Measurements from ENCODE around the gene GRM1. TPM values are rescaled to one million over a fixed set of nuclear protein-coding genes. Genes with fewer than 3 reads are reported as not detected.
"Not testable (repeated sequence)": the region's sequence is repeated elsewhere in the genome, so short reads cannot be mapped to it uniquely, and the experiment has no call there.

Gene GRM1
- total RNA-seq, 4 donors from 2014 or later: not detected

- intact Hi-C loops (cut with DNase I): no loop called here
- H3K4me1 ChIP-seq: no peaks in the 10 kb centered on the region
- H3K27me3 ChIP-seq: no peaks in the 10 kb centered on the region
- TF ChIP-seq CTCF (IDR thresholded peaks at IDR 0.05): no peak
- TF ChIP-seq POLR2A (IDR thresholded peaks at IDR 0.05): no peak
- H3K9me3 ChIP-seq: no peaks in the 10 kb centered on the region
- no peak overlapping the region for H3K27ac ChIP-seq
- DNase-seq: no peak
- no peaks in the 10 kb centered on the region for H3K36me3 ChIP-seq
- no peak overlapping the region for H3K4me3 ChIP-seq
Measured at GRCh38 chr6:146269482-146269881, 240.6 kb downstream of the GRM1 start.

GRCh38 chr6:146271163-146271562 is 242.3 kb downstream of the GRM1 start:
- H3K4me3 ChIP-seq; H3K4me1 ChIP-seq; intact Hi-C loops (cut with DNase I); H3K9me3 ChIP-seq; H3K27me3 ChIP-seq; DNase-seq; H3K27ac ChIP-seq; H3K36me3 ChIP-seq: not testable (repeated sequence)
- 0 to 8% methylated on average over 1 of the region's 1 CpG for WGBS, 2 donors

GRCh38 chr6:146273490-146273889 is 244.6 kb downstream of the GRM1 start:
- no peak overlapping the region for H3K27ac ChIP-seq
- H3K27me3 ChIP-seq: peaks cover 0 to 6% (median 0%) of the 10 kb centered on the region in 4 donors
- intact Hi-C loops (cut with DNase I): no loop called here
- H3K4me3 ChIP-seq: no peak overlapping the region
- TF ChIP-seq POLR2A (IDR thresholded peaks at IDR 0.05) (no peak), CTCF (IDR thresholded peaks at IDR 0.05) (no peak)
- H3K4me1 ChIP-seq: no peaks in the 10 kb centered on the region
- no peaks in the 10 kb centered on the region for H3K36me3 ChIP-seq
- H3K9me3 ChIP-seq: no peaks in the 10 kb centered on the region
- DNase-seq: no peak

DNA sequence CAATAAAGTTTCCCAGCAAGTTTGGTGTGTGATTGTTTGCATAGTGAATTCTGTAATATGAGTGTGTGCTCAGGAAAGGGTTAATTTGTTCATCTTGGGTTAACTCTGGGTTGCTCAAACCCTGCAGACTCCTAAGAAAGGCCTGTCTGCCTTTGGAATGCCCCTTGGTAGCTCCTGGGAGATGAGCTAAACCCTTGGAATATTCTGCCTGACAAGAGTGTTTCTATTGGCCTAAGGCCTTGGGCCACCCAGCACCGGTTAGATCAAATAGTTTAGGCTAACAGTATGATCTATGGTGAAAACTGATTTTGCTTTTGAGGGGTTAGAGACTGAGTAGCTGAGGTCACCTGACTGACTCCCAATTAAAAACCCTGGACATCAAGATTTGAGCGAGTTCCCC is 248.3 kb downstream of the GRM1 start:
- DNase-seq: no peak
- Histone ChIP-seq H3K4me1 (no peaks in the 10 kb centered on the region), H3K4me3 (no peak overlapping the region), H3K27me3 (peaks cover 0 to 17% (median 0%) of the 10 kb centered on the region in 4 donors), H3K36me3 (no peaks in the 10 kb centered on the region), H3K9me3 (no peaks in the 10 kb centered on the region), H3K27ac (no peak overlapping the region)
- 36 to 53% methylated on average over 1 to 2 of the region's 2 CpGs for WGBS, 2 donors
- TF ChIP-seq CTCF (IDR thresholded peaks at IDR 0.05) (no peak), POLR2A (IDR thresholded peaks at IDR 0.05) (no peak)
- intact Hi-C loops (cut with DNase I): no loop called here

DNA sequence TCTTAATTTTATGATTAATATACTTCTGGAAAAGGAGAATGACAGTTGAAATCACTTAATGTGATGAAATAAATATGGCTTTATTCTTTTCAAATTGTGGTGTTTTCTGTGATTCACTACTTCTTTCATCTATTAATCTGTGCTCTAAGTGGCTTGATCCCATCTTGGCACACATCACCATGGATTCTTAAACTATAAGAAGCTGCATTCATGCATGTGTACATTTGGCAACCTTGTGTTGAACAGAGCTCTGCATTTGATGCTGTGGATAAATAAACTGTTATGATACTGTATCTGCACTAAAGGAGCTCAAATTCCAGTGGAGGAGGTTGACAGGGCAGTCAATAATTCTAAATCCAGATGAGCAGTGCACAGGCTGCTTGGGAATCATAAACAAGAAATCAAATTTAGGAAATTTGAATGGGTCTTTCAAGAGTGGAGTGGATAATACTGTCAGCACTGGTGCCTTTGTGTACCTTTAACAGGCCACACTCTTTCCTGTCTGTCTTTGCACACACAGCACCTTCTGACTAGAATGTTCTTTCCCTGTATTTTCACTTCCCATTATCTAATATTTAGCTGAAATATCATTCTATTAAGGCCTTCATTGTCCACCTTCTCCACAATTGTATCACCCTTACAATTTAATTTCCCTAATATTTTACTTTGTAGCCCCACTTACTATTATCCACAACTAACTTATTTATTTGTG is 252.9 kb downstream of the GRM1 start:
- TF ChIP-seq CTCF (IDR thresholded peaks at IDR 0.05) (no peak), POLR2A (IDR thresholded peaks at IDR 0.05) (no peak)
- Histone ChIP-seq H3K27ac (no peak overlapping the region), H3K27me3 (peaks cover 0 to 27% (median 0%) of the 10 kb centered on the region in 4 donors), H3K4me1 (no peaks in the 10 kb centered on the region), H3K4me3 (no peak overlapping the region), H3K9me3 (no peaks in the 10 kb centered on the region), H3K36me3 (no peaks in the 10 kb centered on the region)
- intact Hi-C loops (cut with DNase I): no loop called here
- no peak for DNase-seq

GRCh38 chr6:146282837-146283236 is 254.0 kb downstream of the GRM1 start:
- intact Hi-C loops (cut with DNase I): no loop called here
- TF ChIP-seq CTCF (IDR thresholded peaks at IDR 0.05): no peak
- TF ChIP-seq POLR2A (IDR thresholded peaks at IDR 0.05): no peak

More at GRCh38 chr6:146282837-146283236, 254.0 kb downstream of the GRM1 start:
- Histone ChIP-seq H3K9me3 (no peaks in the 10 kb centered on the region), H3K4me1 (no peaks in the 10 kb centered on the region), H3K27ac (no peak overlapping the region), H3K4me3 (no peak overlapping the region), H3K27me3 (peaks cover 0 to 27% (median 0%) of the 10 kb centered on the region in 4 donors), H3K36me3 (no peaks in the 10 kb centered on the region)
- WGBS, 2 donors: 67 to 94% methylated on average over 2 of the region's 2 CpGs
- DNase-seq: no peak

All from esophagus squamous epithelium (tissue), 5 donors.